ENCODE measurements around the gene B3GALNT2. TPM values are rescaled to one million over a fixed set of nuclear protein-coding genes. Genes with fewer than 3 reads are reported as not detected.
A peak's percentile ranks its signal among the peaks of the same experiment; 100 is the strongest.

The B3GALNT2 gene
- total RNA-seq, 4 donors from 2014 or later: 28.8 to 35.3 (median 32.4) TPM

DNA sequence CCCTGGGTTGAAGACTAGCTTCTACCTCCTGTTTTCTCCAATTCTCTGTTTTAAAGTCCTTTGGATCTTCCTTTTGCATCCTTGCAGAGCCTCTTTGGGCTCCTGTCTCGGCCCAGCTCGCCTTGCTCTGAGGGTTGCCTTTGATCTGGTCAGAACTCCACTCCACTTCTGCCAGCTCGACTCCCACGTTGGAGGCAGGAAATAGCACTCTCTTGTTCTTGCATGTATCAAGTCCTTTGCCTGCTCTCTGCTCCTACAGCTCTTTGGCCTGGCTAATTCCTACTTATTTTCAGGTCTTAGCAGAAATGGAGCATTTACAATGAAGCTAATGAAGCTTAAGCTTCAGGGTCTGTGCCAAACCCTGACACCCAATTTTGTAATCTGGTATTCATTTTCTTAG is 21.1 kb upstream of the B3GALNT2 start:
- no peaks in the 10 kb centered on the region for H3K27me3 ChIP-seq
- no peaks in the 10 kb centered on the region for H3K36me3 ChIP-seq
- no peaks in the 10 kb centered on the region for H3K4me1 ChIP-seq
- no peaks in the 10 kb centered on the region for H3K9me3 ChIP-seq
- H3K4me3 ChIP-seq: no peak overlapping the region
- TF ChIP-seq, protein P1, sequence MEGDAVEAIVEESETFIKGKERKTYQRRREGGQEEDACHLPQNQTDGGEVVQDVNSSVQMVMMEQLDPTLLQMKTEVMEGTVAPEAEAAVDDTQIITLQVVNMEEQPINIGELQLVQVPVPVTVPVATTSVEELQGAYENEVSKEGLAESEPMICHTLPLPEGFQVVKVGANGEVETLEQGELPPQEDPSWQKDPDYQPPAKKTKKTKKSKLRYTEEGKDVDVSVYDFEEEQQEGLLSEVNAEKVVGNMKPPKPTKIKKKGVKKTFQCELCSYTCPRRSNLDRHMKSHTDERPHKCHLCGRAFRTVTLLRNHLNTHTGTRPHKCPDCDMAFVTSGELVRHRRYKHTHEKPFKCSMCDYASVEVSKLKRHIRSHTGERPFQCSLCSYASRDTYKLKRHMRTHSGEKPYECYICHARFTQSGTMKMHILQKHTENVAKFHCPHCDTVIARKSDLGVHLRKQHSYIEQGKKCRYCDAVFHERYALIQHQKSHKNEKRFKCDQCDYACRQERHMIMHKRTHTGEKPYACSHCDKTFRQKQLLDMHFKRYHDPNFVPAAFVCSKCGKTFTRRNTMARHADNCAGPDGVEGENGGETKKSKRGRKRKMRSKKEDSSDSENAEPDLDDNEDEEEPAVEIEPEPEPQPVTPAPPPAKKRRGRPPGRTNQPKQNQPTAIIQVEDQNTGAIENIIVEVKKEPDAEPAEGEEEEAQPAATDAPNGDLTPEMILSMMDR (IDR thresholded peaks at IDR 0.05 in 4 of 5, conservative IDR thresholded peaks at IDR 0.05 in 1 of 5): no peak
- TF ChIP-seq POLR2A (IDR thresholded peaks at IDR 0.05): no peak
- no peak overlapping the region for H3K27ac ChIP-seq
- in situ Hi-C loops (cut with MboI; ENCODE audit: low sequenced_read_pairs in 4 of 4) (no loop called here), intact Hi-C loops (cut with DNase I; ENCODE audit: low total_unique reads) (no loop called here)
- no peak for DNase-seq
- no peak for ATAC-seq

DNA sequence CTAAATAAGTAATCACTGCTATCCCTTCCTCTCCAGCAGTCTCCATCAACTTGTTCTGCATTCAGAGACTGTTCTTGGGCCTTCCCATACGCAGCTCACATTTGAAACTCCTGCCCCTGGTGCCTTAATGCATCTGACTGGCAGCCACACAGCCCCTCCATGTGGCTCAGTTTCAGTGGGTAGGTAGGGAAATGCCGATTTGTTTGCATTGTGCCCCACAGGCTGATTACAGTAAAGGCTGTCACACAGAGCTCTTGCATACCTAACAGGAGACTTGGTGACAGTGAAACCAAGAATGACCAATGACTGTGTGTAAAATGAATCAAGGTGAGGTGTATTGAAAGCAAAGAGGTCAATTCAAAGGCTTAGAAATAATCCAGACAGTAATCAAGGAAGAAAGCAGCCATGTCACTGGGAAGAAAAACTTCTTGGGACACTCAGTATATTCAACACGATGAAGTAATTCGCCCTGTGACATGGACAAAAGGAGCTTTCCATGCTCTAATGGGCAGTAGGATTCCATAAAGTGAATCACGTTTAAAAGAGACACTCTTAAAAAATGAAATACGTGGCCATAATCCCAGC is 12.7 kb upstream of the B3GALNT2 start:
- in situ Hi-C loops (cut with MboI; ENCODE audit: low sequenced_read_pairs in 4 of 4): loop anchor here in 2 of 4 donors (10.0 to 25.0 kb wide), 4 partner anchors 245 to 458 kb away; no protein-coding TSS in a partner anchor
- H3K4me3 ChIP-seq: no peak overlapping the region
- H3K27ac ChIP-seq: no peak overlapping the region
- no peaks in the 10 kb centered on the region for H3K9me3 ChIP-seq
- TF ChIP-seq, protein P1 (IDR thresholded peaks at IDR 0.05 in 4 of 5, conservative IDR thresholded peaks at IDR 0.05 in 1 of 5): no peak
- no peak for TF ChIP-seq POLR2A (IDR thresholded peaks at IDR 0.05)
- intact Hi-C loops (cut with DNase I; ENCODE audit: low total_unique reads): loop anchor here (5.0 kb wide), 1 partner anchor 345 kb away; no protein-coding TSS in a partner anchor
- no peak for DNase-seq
- no peaks in the 10 kb centered on the region for H3K4me1 ChIP-seq
- no peaks in the 10 kb centered on the region for H3K27me3 ChIP-seq
- ATAC-seq: no peak
- H3K36me3 ChIP-seq: no peaks in the 10 kb centered on the region

DNA sequence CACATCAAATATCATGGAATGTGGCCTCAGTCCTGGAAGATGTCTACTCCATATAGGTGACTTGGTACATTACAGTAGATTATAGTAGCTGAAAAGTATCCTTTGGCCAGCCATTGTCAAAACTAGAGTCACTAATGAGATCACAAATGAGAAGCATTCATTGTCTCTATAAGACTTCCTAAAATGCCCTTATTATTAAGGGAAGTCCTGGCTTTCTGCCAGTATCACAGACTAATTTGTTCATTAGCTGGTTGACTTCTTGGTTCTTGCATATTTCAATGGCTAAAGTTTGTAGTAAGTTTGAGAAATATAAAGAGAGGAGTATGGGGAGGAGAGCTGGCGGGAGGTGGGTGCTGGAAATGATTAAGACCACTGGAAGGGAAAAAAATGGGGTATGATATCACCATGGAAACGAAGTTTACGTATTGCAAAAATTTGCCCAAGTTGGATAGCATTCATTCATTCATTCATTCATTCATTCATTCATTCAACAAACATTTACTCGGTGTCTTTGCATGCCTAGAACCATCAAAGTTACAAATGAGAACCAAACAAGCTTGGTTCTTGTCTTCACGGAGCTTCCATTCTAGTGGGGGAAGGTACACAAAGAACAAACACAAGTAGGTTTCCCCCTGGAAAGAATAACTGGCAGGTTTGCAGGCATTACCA is 11.7 kb upstream of the B3GALNT2 start:
- Histone ChIP-seq H3K27me3 (no peaks in the 10 kb centered on the region), H3K36me3 (no peaks in the 10 kb centered on the region), H3K27ac (no peak overlapping the region), H3K4me1 (no peaks in the 10 kb centered on the region), H3K9me3 (no peaks in the 10 kb centered on the region), H3K4me3 (no peak overlapping the region)
- intact Hi-C loops (cut with DNase I; ENCODE audit: low total_unique reads) (loop anchor here (5.0 kb wide), 1 partner anchor 346 kb away; no protein-coding TSS in a partner anchor), in situ Hi-C loops (cut with MboI; ENCODE audit: low sequenced_read_pairs in 4 of 4) (loop anchor here in 2 of 4 donors (10.0 to 25.0 kb wide), 4 partner anchors 246 to 459 kb away; no protein-coding TSS in a partner anchor)
- DNase-seq: no peak
- no peak for ATAC-seq
- TF ChIP-seq POLR2A (IDR thresholded peaks at IDR 0.05): no peak
- TF ChIP-seq, protein P1 (IDR thresholded peaks at IDR 0.05 in 4 of 5, conservative IDR thresholded peaks at IDR 0.05 in 1 of 5): no peak

DNA sequence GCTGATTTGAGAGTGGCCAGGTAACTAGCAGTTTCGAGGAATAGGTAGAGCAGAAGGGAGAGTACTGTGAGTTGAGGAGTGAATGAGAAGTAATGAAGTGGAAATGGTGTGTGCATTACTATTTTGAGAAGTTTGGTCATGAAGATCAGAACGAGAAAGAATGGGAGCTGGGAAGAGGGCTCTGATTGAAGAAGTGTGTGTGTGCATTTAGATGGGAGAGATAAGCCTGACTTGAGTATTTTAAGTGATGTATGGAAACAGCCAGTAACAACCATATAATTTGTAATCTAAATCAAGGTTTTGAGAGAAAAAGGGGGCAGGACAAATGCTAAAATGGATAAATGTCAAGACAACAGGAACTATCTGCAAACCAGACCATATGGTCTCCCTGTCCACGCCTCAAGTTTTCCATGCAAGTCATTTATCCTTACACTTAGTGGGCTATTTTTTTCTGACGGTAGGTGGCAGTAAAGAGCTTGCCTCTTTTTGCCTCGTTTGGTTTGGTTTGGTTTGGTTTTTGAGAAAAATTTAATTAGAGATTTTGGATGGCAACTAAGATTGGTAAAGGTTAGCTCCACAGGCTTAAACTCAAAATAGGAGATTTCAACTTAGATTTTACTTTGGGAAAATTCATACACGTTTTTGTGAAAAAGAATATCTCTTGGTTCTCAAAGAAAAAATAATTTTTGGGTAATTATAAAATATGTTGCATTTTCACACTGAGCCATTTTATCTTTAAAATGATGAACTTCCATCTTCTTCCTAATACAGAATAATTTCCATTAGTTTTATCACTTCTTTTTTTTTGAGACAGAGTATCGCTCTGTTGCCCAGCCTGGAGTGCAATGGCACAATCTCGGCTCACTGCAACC is 9.5 kb upstream of the B3GALNT2 start:
- ATAC-seq (no peak), DNase-seq (no peak)
- intact Hi-C loops (cut with DNase I; ENCODE audit: low total_unique reads) (loop anchor here (1.0 to 5.0 kb wide), 2 partner anchors 269 to 458 kb away; no protein-coding TSS in a partner anchor), in situ Hi-C loops (cut with MboI; ENCODE audit: low sequenced_read_pairs in 4 of 4) (loop anchor here in 2 of 4 donors (10.0 to 25.0 kb wide), 4 partner anchors 249 to 461 kb away; no protein-coding TSS in a partner anchor)
- TF ChIP-seq, protein P1 (IDR thresholded peaks at IDR 0.05 in 4 of 5, conservative IDR thresholded peaks at IDR 0.05 in 1 of 5): peak; percentile 61 to 92 (median 82)
- no peak for TF ChIP-seq POLR2A (IDR thresholded peaks at IDR 0.05)
- Histone ChIP-seq H3K4me3 (no peak overlapping the region), H3K27me3 (no peaks in the 10 kb centered on the region), H3K9me3 (no peaks in the 10 kb centered on the region), H3K27ac (no peak overlapping the region), H3K36me3 (no peaks in the 10 kb centered on the region), H3K4me1 (no peaks in the 10 kb centered on the region)
